ENCODE measurements around the gene ONECUT1.
A peak's percentile ranks its signal among the peaks of the same experiment; 100 is the strongest.

The ONECUT1 gene

DNA sequence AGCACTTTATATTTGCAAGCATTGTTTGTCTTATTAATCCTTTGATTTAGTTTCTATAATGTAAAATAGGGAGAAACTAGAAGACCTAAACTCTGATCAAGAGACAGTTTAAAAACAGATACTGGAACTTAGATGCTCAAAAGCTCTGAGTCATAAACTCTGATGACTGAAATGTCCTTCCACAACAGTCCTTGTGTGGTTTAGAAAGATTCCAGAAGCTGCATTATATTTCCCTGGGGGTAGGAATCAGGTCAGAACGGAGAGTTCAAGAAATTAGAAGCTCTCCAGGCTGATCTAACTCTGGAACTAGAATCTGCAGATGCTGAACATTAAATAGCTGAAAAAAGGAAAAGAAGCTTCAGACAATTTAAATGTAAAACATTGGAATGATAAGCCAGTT, 18.3 kb upstream of the ONECUT1 start:
- TF ChIP-seq, protein P1, sequence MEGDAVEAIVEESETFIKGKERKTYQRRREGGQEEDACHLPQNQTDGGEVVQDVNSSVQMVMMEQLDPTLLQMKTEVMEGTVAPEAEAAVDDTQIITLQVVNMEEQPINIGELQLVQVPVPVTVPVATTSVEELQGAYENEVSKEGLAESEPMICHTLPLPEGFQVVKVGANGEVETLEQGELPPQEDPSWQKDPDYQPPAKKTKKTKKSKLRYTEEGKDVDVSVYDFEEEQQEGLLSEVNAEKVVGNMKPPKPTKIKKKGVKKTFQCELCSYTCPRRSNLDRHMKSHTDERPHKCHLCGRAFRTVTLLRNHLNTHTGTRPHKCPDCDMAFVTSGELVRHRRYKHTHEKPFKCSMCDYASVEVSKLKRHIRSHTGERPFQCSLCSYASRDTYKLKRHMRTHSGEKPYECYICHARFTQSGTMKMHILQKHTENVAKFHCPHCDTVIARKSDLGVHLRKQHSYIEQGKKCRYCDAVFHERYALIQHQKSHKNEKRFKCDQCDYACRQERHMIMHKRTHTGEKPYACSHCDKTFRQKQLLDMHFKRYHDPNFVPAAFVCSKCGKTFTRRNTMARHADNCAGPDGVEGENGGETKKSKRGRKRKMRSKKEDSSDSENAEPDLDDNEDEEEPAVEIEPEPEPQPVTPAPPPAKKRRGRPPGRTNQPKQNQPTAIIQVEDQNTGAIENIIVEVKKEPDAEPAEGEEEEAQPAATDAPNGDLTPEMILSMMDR (conservative IDR thresholded peaks at IDR 0.05; ENCODE audit: control insufficient read depth, insufficient read depth, low read depth, low read length) = no peak
- H3K4me3 ChIP-seq (ENCODE audit: control insufficient read depth, low read depth, low read length) = no peak overlapping the region
- DNase-seq (ENCODE audit: low read depth) = peak; percentile 59

DNA sequence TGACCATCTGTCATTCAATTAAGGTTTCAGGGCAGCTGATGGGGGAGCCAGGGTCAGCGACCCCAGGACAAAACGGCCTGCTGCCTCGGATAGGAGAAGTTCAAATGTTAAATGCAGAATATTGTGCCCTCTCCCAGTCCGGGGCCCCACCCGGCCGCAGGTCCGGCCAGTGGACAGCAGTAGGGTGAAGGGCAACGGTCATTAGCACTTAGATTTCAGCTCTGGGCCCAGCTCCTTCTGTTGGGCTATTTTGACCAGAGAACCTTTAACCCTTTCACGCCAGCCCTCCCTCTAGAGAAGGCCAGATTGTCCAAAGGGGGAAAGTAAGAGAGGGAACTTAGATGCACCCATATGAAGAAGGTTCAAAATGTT, 16.1 kb upstream of the ONECUT1 start:
- TF ChIP-seq, protein P1 (conservative IDR thresholded peaks at IDR 0.05; ENCODE audit: control insufficient read depth, insufficient read depth, low read depth, low read length) = no peak
- DNase-seq (ENCODE audit: low read depth) = no peak

DNA sequence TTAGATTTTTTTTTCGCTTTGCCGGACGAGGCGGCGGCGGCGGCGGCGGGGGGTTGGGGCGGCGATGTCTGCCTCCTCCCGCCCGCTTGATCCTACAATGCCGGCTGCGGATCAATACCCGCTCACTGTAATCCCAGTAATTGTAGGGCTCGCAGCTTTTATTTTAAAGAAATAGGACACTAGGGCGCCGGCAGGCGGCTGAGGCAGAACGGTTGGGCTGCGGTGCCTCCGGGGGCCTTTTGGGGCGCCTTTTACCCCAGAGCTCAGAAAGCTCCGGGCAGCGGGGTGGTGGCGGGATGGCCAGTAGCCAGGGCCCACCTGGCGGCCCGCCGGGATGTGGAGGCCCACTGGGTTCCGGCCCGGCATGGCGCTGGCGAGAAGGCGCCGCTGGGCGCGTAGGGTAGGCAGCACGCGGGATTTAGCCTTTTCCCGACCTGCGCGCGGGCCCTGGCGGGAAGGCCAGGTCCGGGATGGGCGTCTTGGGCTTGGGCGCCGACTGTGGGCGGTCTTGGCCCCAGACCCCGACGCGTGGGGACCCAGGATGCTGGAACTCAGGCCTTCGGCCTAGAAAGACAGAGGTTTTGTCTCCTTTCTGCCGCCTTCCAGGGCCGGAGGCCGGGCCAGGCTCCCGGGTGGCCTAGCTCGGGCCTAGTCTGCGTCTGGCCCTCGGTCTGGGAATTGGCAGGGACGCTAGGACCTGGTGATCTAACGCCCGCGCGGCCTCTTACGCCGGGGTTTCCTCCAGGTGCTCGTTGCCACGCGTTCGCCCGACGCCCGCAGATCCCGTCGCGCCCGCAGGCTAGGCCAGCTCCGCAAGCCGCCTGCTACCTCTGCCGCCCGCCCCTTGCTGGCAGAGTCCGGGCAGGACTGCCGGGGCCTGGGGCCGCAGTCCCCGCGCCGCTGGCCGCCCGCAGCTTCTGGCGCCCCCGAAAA, 15.5 kb upstream of the ONECUT1 start:
- H3K4me3 ChIP-seq (ENCODE audit: control insufficient read depth, low read depth, low read length) = no peak overlapping the region
- TF ChIP-seq, protein P1 (conservative IDR thresholded peaks at IDR 0.05; ENCODE audit: control insufficient read depth, insufficient read depth, low read depth, low read length) = peak; percentile 9
- no peak for DNase-seq (ENCODE audit: low read depth)

More for the DNA sequence above, 16.1 kb upstream of the ONECUT1 start:
- no peak overlapping the region for H3K4me3 ChIP-seq (ENCODE audit: control insufficient read depth, low read depth, low read length)

DNA sequence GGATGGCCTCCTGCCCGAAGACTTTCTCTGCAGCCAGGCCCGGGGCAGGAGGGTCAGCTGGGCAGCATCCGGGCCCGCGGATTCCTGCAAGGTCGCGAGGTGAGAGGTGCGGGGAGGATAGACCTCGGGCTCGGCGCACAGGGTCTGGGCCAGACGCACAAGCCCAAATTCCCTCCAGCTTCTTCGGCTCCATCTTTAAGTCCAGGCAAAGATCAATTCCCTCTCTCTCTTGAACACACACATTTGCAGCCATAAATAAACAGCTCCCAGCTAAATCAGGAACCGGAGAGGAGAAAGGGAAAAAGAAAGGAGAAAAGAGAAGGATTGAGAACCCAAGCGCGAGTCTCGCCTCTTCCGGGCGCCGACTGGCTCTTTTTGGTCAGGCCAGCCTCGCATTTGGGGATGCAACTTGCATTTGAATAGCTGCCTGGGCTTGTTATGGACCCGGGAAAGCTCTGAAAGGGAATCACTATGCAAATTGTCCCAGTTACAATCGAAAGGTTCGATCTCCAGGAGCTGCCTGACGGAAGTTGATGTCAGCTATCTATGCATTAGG, 14.5 kb upstream of the ONECUT1 start:
- TF ChIP-seq, protein P1 (conservative IDR thresholded peaks at IDR 0.05; ENCODE audit: control insufficient read depth, insufficient read depth, low read depth, low read length) = no peak
- H3K4me3 ChIP-seq (ENCODE audit: control insufficient read depth, low read depth, low read length) = peak overlapping the region; percentile 1
- DNase-seq (ENCODE audit: low read depth) = no peak

DNA sequence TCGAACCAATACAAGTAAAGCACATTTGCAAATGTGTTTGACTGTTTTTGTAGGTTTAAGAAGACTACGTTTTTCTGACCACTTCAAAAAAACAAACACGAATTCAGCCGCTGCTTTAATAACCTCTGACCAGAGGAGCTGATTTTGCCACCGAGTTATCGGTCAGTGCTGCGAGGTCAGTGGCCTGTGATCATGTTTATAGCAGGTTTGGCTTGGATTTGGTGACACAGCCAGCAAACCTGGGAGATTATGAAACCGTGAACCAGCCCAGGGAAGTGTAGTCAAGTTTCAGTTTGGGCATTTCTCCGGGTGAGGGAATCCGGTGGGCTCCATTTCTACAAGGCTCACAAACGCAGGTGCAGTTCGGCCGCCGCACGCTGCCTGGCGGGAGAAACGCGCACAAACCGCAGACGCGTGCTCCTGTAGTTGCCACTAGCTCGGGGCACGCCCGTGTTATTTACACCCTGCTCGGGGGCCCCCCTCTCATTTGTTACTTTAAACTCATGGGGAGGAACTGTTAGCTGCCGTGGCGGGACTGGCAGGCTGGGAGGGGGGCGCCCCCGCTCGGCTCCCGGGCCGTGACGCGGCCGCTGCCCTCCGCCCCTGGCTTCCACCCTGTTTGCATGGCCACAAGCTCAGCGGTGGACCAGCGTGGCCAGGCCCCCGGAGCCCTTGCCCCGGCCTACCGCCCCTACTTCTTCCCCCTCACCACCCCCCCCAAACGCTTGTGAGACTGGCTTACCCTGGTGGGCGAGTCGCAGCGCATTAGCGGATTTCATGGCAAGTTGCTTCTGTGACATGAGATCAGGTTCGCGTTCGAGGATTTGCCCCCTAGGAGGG, 13.6 kb upstream of the ONECUT1 start:
- no peak overlapping the region for H3K4me3 ChIP-seq (ENCODE audit: control insufficient read depth, low read depth, low read length)
- TF ChIP-seq, protein P1 (conservative IDR thresholded peaks at IDR 0.05; ENCODE audit: control insufficient read depth, insufficient read depth, low read depth, low read length) = no peak
- no peak for DNase-seq (ENCODE audit: low read depth)

DNA sequence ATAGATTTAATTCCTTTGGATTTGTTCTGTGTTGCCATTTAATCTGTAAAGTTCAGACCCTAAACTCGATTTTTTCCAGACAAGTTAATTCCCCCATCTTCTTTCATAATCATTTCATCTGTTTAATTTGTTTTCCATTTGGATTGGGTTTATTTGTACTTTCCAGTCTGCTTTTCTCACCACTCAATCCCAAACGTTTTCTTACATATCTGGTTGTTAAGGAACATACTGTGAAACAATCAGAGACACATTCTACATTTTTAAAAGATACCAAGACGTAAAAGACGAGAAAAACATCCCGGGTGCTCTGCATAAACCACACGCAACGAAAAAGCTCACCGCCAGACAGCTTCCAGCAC, 13.0 kb upstream of the ONECUT1 start:
- no peak overlapping the region for H3K4me3 ChIP-seq (ENCODE audit: control insufficient read depth, low read depth, low read length)
- no peak for DNase-seq (ENCODE audit: low read depth)
- TF ChIP-seq, protein P1 (conservative IDR thresholded peaks at IDR 0.05; ENCODE audit: control insufficient read depth, insufficient read depth, low read depth, low read length) = no peak

Data from fibroblast of mammary gland (primary cell).